Measurements from ENCODE around the gene CADM2. TPM values are rescaled to one million over a fixed set of nuclear protein-coding genes. Genes with fewer than 3 reads are reported as not detected.

CADM2 gene
- polyA plus RNA-seq, 1 donor from 2014 or later, result 4.5 TPM

DNA sequence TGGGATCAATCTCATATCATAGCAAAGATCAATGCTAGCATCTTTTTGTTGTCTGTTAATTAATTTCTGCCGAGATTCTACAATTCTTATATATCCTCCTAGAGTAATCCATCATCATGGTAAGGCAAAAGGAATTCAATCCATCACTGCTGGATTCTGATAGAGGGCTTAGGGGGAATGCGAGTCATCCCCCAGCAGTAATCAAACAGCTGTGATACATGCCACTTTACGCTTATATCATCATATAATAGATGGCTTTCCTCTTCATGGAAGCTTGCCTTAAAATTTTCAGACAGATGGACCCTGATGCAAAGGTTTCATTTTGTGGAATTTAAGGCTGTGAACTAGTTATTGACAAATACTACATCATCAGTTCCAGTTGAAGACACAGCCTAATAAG is 645.9 kb downstream of the CADM2 start:
- Histone ChIP-seq H3K27me3 (ENCODE audit: insufficient read depth, low read depth, low read length) (no peaks in the 10 kb centered on the region), H3K36me3 (ENCODE audit: insufficient read depth, low read length) (no peaks in the 10 kb centered on the region), H3F3A (ENCODE audit: insufficient read depth, low read length, poor library complexity, severe bottlenecking) (no peaks in the 10 kb centered on the region), H4K20me1 (ENCODE audit: insufficient read depth) (no peaks in the 10 kb centered on the region), H3K79me2 (replicated peaks; ENCODE audit: insufficient read depth, low read length) (no peaks in the 10 kb centered on the region), H3K4me2 (ENCODE audit: low read length) (no peak overlapping the region), H3K9me2 (ENCODE audit: insufficient read depth, low read length) (no peaks in the 10 kb centered on the region), H3K4me3 (ENCODE audit: low read length) (no peak overlapping the region), H2AFZ (ENCODE audit: low read depth, low read length) (no peak overlapping the region), H3K9ac (ENCODE audit: low read length) (no peak overlapping the region), H3K9me3 (ENCODE audit: low read length) (no peaks in the 10 kb centered on the region), H3K27ac (ENCODE audit: low read length) (no peak overlapping the region)
- TF ChIP-seq, protein P1, sequence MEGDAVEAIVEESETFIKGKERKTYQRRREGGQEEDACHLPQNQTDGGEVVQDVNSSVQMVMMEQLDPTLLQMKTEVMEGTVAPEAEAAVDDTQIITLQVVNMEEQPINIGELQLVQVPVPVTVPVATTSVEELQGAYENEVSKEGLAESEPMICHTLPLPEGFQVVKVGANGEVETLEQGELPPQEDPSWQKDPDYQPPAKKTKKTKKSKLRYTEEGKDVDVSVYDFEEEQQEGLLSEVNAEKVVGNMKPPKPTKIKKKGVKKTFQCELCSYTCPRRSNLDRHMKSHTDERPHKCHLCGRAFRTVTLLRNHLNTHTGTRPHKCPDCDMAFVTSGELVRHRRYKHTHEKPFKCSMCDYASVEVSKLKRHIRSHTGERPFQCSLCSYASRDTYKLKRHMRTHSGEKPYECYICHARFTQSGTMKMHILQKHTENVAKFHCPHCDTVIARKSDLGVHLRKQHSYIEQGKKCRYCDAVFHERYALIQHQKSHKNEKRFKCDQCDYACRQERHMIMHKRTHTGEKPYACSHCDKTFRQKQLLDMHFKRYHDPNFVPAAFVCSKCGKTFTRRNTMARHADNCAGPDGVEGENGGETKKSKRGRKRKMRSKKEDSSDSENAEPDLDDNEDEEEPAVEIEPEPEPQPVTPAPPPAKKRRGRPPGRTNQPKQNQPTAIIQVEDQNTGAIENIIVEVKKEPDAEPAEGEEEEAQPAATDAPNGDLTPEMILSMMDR (IDR thresholded peaks at IDR 0.05; ENCODE audit: poor library complexity, severe bottlenecking), result no peak
- TF ChIP-seq SMC3 (conservative IDR thresholded peaks at IDR 0.05; ENCODE audit: poor library complexity) (no peak), RAD21 (conservative IDR thresholded peaks at IDR 0.05) (no peak), POLR2AphosphoS5 (IDR thresholded peaks at IDR 0.05) (no peak), MXI1 (conservative IDR thresholded peaks at IDR 0.05; ENCODE audit: poor library complexity, severe bottlenecking) (no peak), EZH2 (IDR thresholded peaks at IDR 0.05; ENCODE audit: borderline replicate concordance, insufficient read depth, low read length, poor library complexity, severe bottlenecking) (no peak), TAF1 (IDR thresholded peaks at IDR 0.05; ENCODE audit: low read depth) (no peak), EP300 (conservative IDR thresholded peaks at IDR 0.05; ENCODE audit: poor library complexity, severe bottlenecking) (no peak)
- TF ChIP-seq, protein P2, sequence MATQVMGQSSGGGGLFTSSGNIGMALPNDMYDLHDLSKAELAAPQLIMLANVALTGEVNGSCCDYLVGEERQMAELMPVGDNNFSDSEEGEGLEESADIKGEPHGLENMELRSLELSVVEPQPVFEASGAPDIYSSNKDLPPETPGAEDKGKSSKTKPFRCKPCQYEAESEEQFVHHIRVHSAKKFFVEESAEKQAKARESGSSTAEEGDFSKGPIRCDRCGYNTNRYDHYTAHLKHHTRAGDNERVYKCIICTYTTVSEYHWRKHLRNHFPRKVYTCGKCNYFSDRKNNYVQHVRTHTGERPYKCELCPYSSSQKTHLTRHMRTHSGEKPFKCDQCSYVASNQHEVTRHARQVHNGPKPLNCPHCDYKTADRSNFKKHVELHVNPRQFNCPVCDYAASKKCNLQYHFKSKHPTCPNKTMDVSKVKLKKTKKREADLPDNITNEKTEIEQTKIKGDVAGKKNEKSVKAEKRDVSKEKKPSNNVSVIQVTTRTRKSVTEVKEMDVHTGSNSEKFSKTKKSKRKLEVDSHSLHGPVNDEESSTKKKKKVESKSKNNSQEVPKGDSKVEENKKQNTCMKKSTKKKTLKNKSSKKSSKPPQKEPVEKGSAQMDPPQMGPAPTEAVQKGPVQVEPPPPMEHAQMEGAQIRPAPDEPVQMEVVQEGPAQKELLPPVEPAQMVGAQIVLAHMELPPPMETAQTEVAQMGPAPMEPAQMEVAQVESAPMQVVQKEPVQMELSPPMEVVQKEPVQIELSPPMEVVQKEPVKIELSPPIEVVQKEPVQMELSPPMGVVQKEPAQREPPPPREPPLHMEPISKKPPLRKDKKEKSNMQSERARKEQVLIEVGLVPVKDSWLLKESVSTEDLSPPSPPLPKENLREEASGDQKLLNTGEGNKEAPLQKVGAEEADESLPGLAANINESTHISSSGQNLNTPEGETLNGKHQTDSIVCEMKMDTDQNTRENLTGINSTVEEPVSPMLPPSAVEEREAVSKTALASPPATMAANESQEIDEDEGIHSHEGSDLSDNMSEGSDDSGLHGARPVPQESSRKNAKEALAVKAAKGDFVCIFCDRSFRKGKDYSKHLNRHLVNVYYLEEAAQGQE (IDR thresholded peaks at IDR 0.05; ENCODE audit: borderline replicate concordance), result no peak

DNA sequence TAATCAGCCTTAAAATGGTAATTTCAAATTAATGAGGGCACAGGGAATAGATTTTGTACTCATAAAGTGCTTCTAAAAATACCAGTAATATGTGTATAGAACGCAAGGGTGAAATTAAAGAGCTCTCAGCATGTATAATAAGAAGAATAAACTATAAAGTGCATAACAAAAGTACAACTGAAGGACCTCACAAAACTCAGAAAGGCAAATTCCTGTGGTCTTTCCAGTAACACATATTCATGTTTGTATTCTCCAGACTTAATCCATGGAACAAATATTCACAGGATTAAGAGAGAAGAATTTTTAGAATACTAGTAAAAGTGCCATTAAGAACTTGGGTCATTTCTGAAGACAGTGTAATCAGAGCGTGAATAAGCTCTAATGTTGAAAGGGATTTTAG is 646.3 kb downstream of the CADM2 start:
- H3K9me2 ChIP-seq (ENCODE audit: insufficient read depth, low read length), result no peaks in the 10 kb centered on the region
- no peaks in the 10 kb centered on the region for H3F3A ChIP-seq (ENCODE audit: insufficient read depth, low read length, poor library complexity, severe bottlenecking)
- H3K27me3 ChIP-seq (ENCODE audit: insufficient read depth, low read depth, low read length), result no peaks in the 10 kb centered on the region
- H3K4me3 ChIP-seq (ENCODE audit: low read length), result no peak overlapping the region
- no peaks in the 10 kb centered on the region for H3K36me3 ChIP-seq (ENCODE audit: insufficient read depth, low read length)
- H3K27ac ChIP-seq (ENCODE audit: low read length), result no peak overlapping the region
- no peak overlapping the region for H3K4me2 ChIP-seq (ENCODE audit: low read length)
- no peak overlapping the region for H3K9ac ChIP-seq (ENCODE audit: low read length)
- H3K9me3 ChIP-seq (ENCODE audit: low read length), result no peaks in the 10 kb centered on the region
- TF ChIP-seq, protein P2 (IDR thresholded peaks at IDR 0.05; ENCODE audit: borderline replicate concordance), result no peak
- TF ChIP-seq EP300 (conservative IDR thresholded peaks at IDR 0.05; ENCODE audit: poor library complexity, severe bottlenecking) (no peak), EZH2 (IDR thresholded peaks at IDR 0.05; ENCODE audit: borderline replicate concordance, insufficient read depth, low read length, poor library complexity, severe bottlenecking) (no peak), TAF1 (IDR thresholded peaks at IDR 0.05; ENCODE audit: low read depth) (no peak)
- no peak overlapping the region for H2AFZ ChIP-seq (ENCODE audit: low read depth, low read length)
- no peaks in the 10 kb centered on the region for H4K20me1 ChIP-seq (ENCODE audit: insufficient read depth)
- H3K79me2 ChIP-seq (replicated peaks; ENCODE audit: insufficient read depth, low read length), result no peaks in the 10 kb centered on the region

All from neural cell (in vitro differentiated cells).